Activated CD8-positive, alpha-beta memory T cell treated with anti-CD3 and anti-CD28 coated beads for 36 hours (primary cell): ENCODE data around the gene RAD23A. TPM values are rescaled to one million over a fixed set of nuclear protein-coding genes. Genes with fewer than 3 reads are reported as not detected.

ENCODE experiments used
- CTCF ChIA-PET: fragments of 350-600 bp; sonication (Branson Sonifier 250); formaldehyde crosslinking; loops from one replicate; lab custom pipeline; 2021; ENCODE audit warnings: antibody characterized with exemption; lab: Charles Lee
- POLR2A ChIA-PET: fragments of 350-600 bp; sonication (Branson Sonifier 250); formaldehyde crosslinking; loops from one replicate; lab custom pipeline; 2021; ENCODE audit warnings: antibody characterized with exemption; lab: Charles Lee
- total RNA-seq, 2 experiments: library from RNA; stranded (reverse); gene quantifications; one replicate each; pipeline ENCODE4 v1.2.3, GENCODE V29; 2021

RAD23A gene
- total RNA-seq, 2 experiments from 2014 or later: 216 to 220 TPM

- CTCF ChIA-PET: interaction anchor here (0.8 to 3.4 kb wide), 6 partner anchors 13 to 48 kb away, joined by 3 to 11 read pairs (median 3); partner anchors contain the start of gene RAD23A
- POLR2A ChIA-PET: interaction anchor here (0.6 to 1.5 kb wide), 7 partner anchors 15 to 532 kb away, joined by 3 to 9 read pairs (median 4); partner anchors contain the start of genes GCDH, SYCE2 and ZNF799
Measured at GRCh38 chr19:12933287-12934072, 12.2 kb upstream of the RAD23A start, which contains the start of gene FARSA. TSS of gene FARSA (minus strand) at chr19:12933711. CDS start at chr19:12933696, 15 bp downstream.

GRCh38 chr19:12935071-12935470 lies 10.6 kb upstream of the RAD23A start:
- ChIA-PET CTCF (interaction anchor here (0.7 kb wide), 1 partner anchor 14 kb away, joined by 5 read pairs; no protein-coding TSS in a partner anchor), POLR2A (no interaction called here)

GRCh38 chr19:12936582-12936981 lies 9.1 kb upstream of the RAD23A start:
- POLR2A ChIA-PET: interaction anchor here (1.0 kb wide), 1 partner anchor 10 kb away, joined by 4 read pairs; no protein-coding TSS in a partner anchor
- CTCF ChIA-PET: interaction anchor here (1.8 kb wide), 1 partner anchor 29 kb away, joined by 9 read pairs; no protein-coding TSS in a partner anchor

- ChIA-PET CTCF (interaction anchor here (1.2 to 1.8 kb wide), 2 partner anchors 28 to 155 kb away, joined by 3 to 9 read pairs; no protein-coding TSS in a partner anchor), POLR2A (interaction anchor here (0.7 to 1.5 kb wide), 6 partner anchors 9 to 215 kb away, joined by 3 to 10 read pairs (median 4); partner anchors contain the start of genes DNASE2, GCDH and SYCE2)
Measured at GRCh38 chr19:12937093-12937926, 8.4 kb upstream of the RAD23A start.

GRCh38 chr19:12937927-12938778 lies 7.5 kb upstream of the RAD23A start, which contains the start of gene CALR:
TSS of gene CALR (plus strand) at chr19:12938609. CDS start at chr19:12938680, 71 bp downstream.
- POLR2A ChIA-PET: interaction anchor here (0.9 to 1.5 kb wide), 5 partner anchors 8 to 214 kb away, joined by 3 to 4 read pairs (median 4); partner anchors contain the start of genes DNASE2, GCDH and SYCE2
- CTCF ChIA-PET: interaction anchor here (1.2 to 1.8 kb wide), 2 partner anchors 27 to 155 kb away, joined by 3 to 9 read pairs; no protein-coding TSS in a partner anchor

- ChIA-PET CTCF (interaction anchor here (0.9 to 1.0 kb wide), 2 partner anchors 14 to 27 kb away, joined by 3 to 8 read pairs; no protein-coding TSS in a partner anchor), POLR2A (interaction anchor here (0.7 to 1.5 kb wide), 3 partner anchors 17 to 54 kb away, joined by 3 to 4 read pairs (median 3); partner anchors contain the start of gene GCDH)
Measured at GRCh38 chr19:12938779-12939601, 6.7 kb upstream of the RAD23A start.

- ChIA-PET POLR2A (interaction anchor here (0.7 to 0.8 kb wide), 2 partner anchors 16 to 55 kb away, joined by 3 read pairs; no protein-coding TSS in a partner anchor), CTCF (interaction anchor here (0.9 to 1.0 kb wide), 2 partner anchors 15 to 26 kb away, joined by 3 to 8 read pairs; no protein-coding TSS in a partner anchor)
Measured at GRCh38 chr19:12939975-12940423, 5.7 kb upstream of the RAD23A start.

GRCh38 chr19:12940897-12941296 lies 4.8 kb upstream of the RAD23A start:
- ChIA-PET POLR2A (interaction anchor here (0.5 kb wide), 1 partner anchor 165 kb away, joined by 3 read pairs; no protein-coding TSS in a partner anchor), CTCF (no interaction called here)

- POLR2A ChIA-PET: interaction anchor here (0.6 to 0.7 kb wide), 2 partner anchors 9 to 15 kb away, joined by 5 to 7 read pairs; no protein-coding TSS in a partner anchor
- CTCF ChIA-PET: interaction anchor here (0.7 to 0.9 kb wide), 2 partner anchors 22 to 1194 kb away, joined by 3 to 7 read pairs; no protein-coding TSS in a partner anchor
Measured at GRCh38 chr19:12943437-12944044, 2.1 kb upstream of the RAD23A start.

GRCh38 chr19:12944104-12944674 lies 1.5 kb upstream of the RAD23A start:
- CTCF ChIA-PET: interaction anchor here (0.9 kb wide), 1 partner anchor 21 kb away, joined by 3 read pairs; no protein-coding TSS in a partner anchor

GRCh38 chr19:12946092-12946721 lies 545 bp downstream of the RAD23A start:
- ChIA-PET CTCF (interaction anchor here (0.7 to 3.5 kb wide), 3 partner anchors 10 to 19 kb away, joined by 3 to 12 read pairs (median 3); partner anchors contain the start of gene FARSA), POLR2A (interaction anchor here (0.6 to 1.3 kb wide), 6 partner anchors 8 to 61 kb away, joined by 3 to 6 read pairs (median 4); no protein-coding TSS in a partner anchor)

More at GRCh38 chr19:12944104-12944674, 1.5 kb upstream of the RAD23A start:
- POLR2A ChIA-PET: no interaction called here

- ChIA-PET CTCF (interaction anchor here (0.7 to 3.5 kb wide), 3 partner anchors 9 to 18 kb away, joined by 3 to 12 read pairs (median 3); partner anchors contain the start of gene FARSA), POLR2A (interaction anchor here (0.6 to 1.3 kb wide), 6 partner anchors 7 to 61 kb away, joined by 3 to 6 read pairs (median 4); no protein-coding TSS in a partner anchor)
Measured at GRCh38 chr19:12946731-12947496, 1.3 kb downstream of the RAD23A start.

- CTCF ChIA-PET: interaction anchor here (3.5 kb wide), 1 partner anchor 17 kb away, joined by 12 read pairs; no protein-coding TSS in a partner anchor
- POLR2A ChIA-PET: no interaction called here
Measured at GRCh38 chr19:12947702-12948611, 2.3 kb downstream of the RAD23A start.
